H9 (cell line): Measurements from ENCODE around the gene IQGAP3. TPM values are rescaled to one million over a fixed set of nuclear protein-coding genes. Genes with fewer than 3 reads are reported as not detected.

Experiments
- DNase-seq: peaks from one replicate; pipeline ENCODE4 v3.0.0-alpha.2; 2017
- H2AFZ ChIP-seq: one replicate; pipeline ENCODE4 v1.6.1; 2013; ENCODE audit warnings: mild to moderate bottlenecking, low read length, control low read depth, moderate library complexity
- H2AK5ac ChIP-seq: 2 replicates; pipeline ENCODE4 v1.6.1; 2013; ENCODE audit warnings: low read length, control low read depth, mixed read lengths; ENCODE audit not compliant: insufficient read length
- H2BK120ac ChIP-seq: one replicate; pipeline ENCODE4 v1.6.1; 2013; ENCODE audit warnings: low read depth, mild to moderate bottlenecking, low read length, control low read depth, inconsistent platforms; ENCODE audit not compliant: poor library complexity, severe bottlenecking
- H2BK12ac ChIP-seq: 2 replicates; pipeline ENCODE4 v1.6.1; 2013; ENCODE audit warnings: low read length, control low read depth, mixed read lengths, low read depth; ENCODE audit not compliant: insufficient read length
- H2BK15ac ChIP-seq: 2 replicates; pipeline ENCODE4 v1.6.1; 2013; ENCODE audit warnings: low read depth, low read length, control low read depth
- H2BK20ac ChIP-seq: one replicate; pipeline ENCODE4 v1.6.1; 2013; ENCODE audit warnings: low read depth, mild to moderate bottlenecking, low read length, control low read depth, inconsistent platforms; ENCODE audit not compliant: poor library complexity, severe bottlenecking
- H2BK5ac ChIP-seq: 2 replicates; pipeline ENCODE4 v1.6.1; 2013; ENCODE audit warnings: low read length, control low read depth, mixed read lengths; ENCODE audit not compliant: insufficient read length
- H3K14ac ChIP-seq: 2 replicates; pipeline ENCODE4 v1.6.1; 2013; ENCODE audit warnings: low read length, control low read depth; ENCODE audit not compliant: insufficient read depth
- H3K18ac ChIP-seq: 2 replicates; pipeline ENCODE4 v1.6.1; 2013; ENCODE audit warnings: low read depth, mild to moderate bottlenecking, mixed read lengths, low read length, control low read depth; ENCODE audit not compliant: insufficient read length
- H3K23ac ChIP-seq: 2 replicates; pipeline ENCODE4 v1.6.1; 2013; ENCODE audit warnings: low read length, control low read depth, mixed read lengths, low read depth; ENCODE audit not compliant: insufficient read length
- H3K23me2 ChIP-seq: 2 replicates; pipeline ENCODE4 v1.6.1; 2013; ENCODE audit warnings: low read depth, mild to moderate bottlenecking, mixed read lengths, low read length, control low read depth; ENCODE audit not compliant: insufficient read length, poor library complexity, severe bottlenecking
- H3K27ac ChIP-seq: 2 replicates; pipeline ENCODE4 v1.5.1; 2013; ENCODE audit warnings: low read length, control low read depth, mixed read lengths, low read depth; ENCODE audit not compliant: insufficient read length
- H3K27me3 ChIP-seq: 2 replicates; pipeline ENCODE4 v1.6.1; 2013; ENCODE audit warnings: low read length, control low read depth, inconsistent platforms; ENCODE audit not compliant: insufficient read depth
- H3K4ac ChIP-seq: 2 replicates; pipeline ENCODE4 v1.6.1; 2013; ENCODE audit warnings: low read depth, mild to moderate bottlenecking, control low read depth, inconsistent platforms, low read length, moderate library complexity
- H3K4me1 ChIP-seq: 2 replicates; pipeline ENCODE4 v1.6.1; 2013; ENCODE audit warnings: low read length, control low read depth, inconsistent platforms; ENCODE audit not compliant: insufficient read depth
- H3K4me2 ChIP-seq: 2 replicates; pipeline ENCODE4 v1.6.1; 2013; ENCODE audit warnings: low read length, control low read depth, mixed read lengths; ENCODE audit not compliant: insufficient read length, insufficient read depth
- H3K56ac ChIP-seq: 2 replicates; pipeline ENCODE4 v1.6.1; 2013; ENCODE audit warnings: low read depth, mild to moderate bottlenecking, mixed read lengths, low read length, control low read depth; ENCODE audit not compliant: insufficient read length
- H3K79me1 ChIP-seq: 2 replicates; pipeline ENCODE4 v1.6.1; 2013; ENCODE audit warnings: low read depth, mild to moderate bottlenecking, moderate library complexity, low read length, control low read depth, inconsistent platforms; ENCODE audit not compliant: insufficient read depth, poor library complexity, severe bottlenecking
- H3K79me2 ChIP-seq: 2 replicates; pipeline ENCODE4 v1.6.1; 2013; ENCODE audit warnings: low read length, control low read depth, inconsistent platforms; ENCODE audit not compliant: insufficient read depth
- H3K9ac ChIP-seq: 2 replicates; pipeline ENCODE4 v1.6.1; 2013; ENCODE audit warnings: low read length, control low read depth, mixed read lengths; ENCODE audit not compliant: insufficient read length; ENCODE audit errors: extremely low read depth
- H3K9me3 ChIP-seq: one replicate; pipeline ENCODE4 v1.6.1; 2013; ENCODE audit warnings: low read depth, low read length, inconsistent platforms; ENCODE audit not compliant: control insufficient read depth
- H3T11ph ChIP-seq: one replicate; pipeline ENCODE4 v1.6.1; 2013; ENCODE audit warnings: mild to moderate bottlenecking, low read length, control low read depth, inconsistent platforms
- H4K20me1 ChIP-seq: one replicate; pipeline ENCODE4 v1.6.1; 2013; ENCODE audit not compliant: control insufficient read depth, insufficient read length, insufficient read depth
- H4K5ac ChIP-seq: 2 replicates; pipeline ENCODE4 v1.6.1; 2013; ENCODE audit warnings: low read depth, mild to moderate bottlenecking, mixed read lengths, low read length, control low read depth; ENCODE audit not compliant: insufficient read length
- H4K8ac ChIP-seq: replicated peaks from 2 replicates; pipeline ENCODE4 v1.6.1; 2013; ENCODE audit warnings: low read length, control low read depth, mixed read lengths, low read depth; ENCODE audit not compliant: insufficient read length
- H4K91ac ChIP-seq: 2 replicates; pipeline ENCODE4 v1.6.1; 2013; ENCODE audit warnings: low read depth, mild to moderate bottlenecking, moderate library complexity, mixed read lengths, low read length, control low read depth; ENCODE audit not compliant: insufficient read length
- H3K27ac Mint-ChIP-seq, 3 experiments: 2 replicates in 2 of 3; 3 replicates in 1 of 3; pipeline ENCODE4 v1.8.0; 2020 to 2021; ENCODE audit warnings: mixed read lengths in 3 of 3, mild to moderate bottlenecking in 1 of 3, moderate library complexity in 1 of 3
- H3K27me3 Mint-ChIP-seq: 2 replicates; pipeline ENCODE4 v1.8.0; 2021; ENCODE audit warnings: low read depth, mild to moderate bottlenecking, moderate library complexity, mixed read lengths
- H3K36me3 Mint-ChIP-seq, 3 experiments: 2 replicates in 2 of 3; 3 replicates in 1 of 3; pipeline ENCODE4 v1.8.0; 2020 to 2021; ENCODE audit warnings: low read depth in 3 of 3, mixed read lengths in 3 of 3; ENCODE audit not compliant: insufficient read depth in 1 of 3
- H3K4me1 Mint-ChIP-seq, 2 experiments: 2 replicates each; pipeline ENCODE4 v1.8.0; 2020; ENCODE audit warnings: mixed read lengths in 2 of 2
- H3K4me3 Mint-ChIP-seq, 2 experiments: 2 replicates in 1 of 2; 3 replicates in 1 of 2; pipeline ENCODE4 v1.8.0; 2020 to 2021; ENCODE audit warnings: mild to moderate bottlenecking in 2 of 2, mixed read lengths in 2 of 2, moderate library complexity in 1 of 2
- H3K9me3 Mint-ChIP-seq, 2 experiments: 2 replicates in 1 of 2; 3 replicates in 1 of 2; pipeline ENCODE4 v1.8.0; 2020; ENCODE audit warnings: mild to moderate bottlenecking in 2 of 2, mixed read lengths in 2 of 2, moderate library complexity in 1 of 2
- WGBS: extraction: QIAGEN DNeasy Blood & Tissue Kit; methylation state at CpG from one replicate; pipeline ENCODE4 v1.1.7; 2013; ENCODE audit warnings: missing lambda C conversion rate, low lambda C conversion rate, mixed read lengths; ENCODE audit not compliant: insufficient read length; ENCODE audit errors: extremely low coverage; 5-methylcytosine and 5-hydroxymethylcytosine counted together
- total RNA-seq: library from RNA; stranded (reverse); gene quantifications from 2 replicates; pipeline ENCODE4 v1.2.1, GENCODE V29; 2021
- TF ChIP-seq, protein P1 (sequence below): fragments of 200-600 bp; sonication (generic); conservative IDR thresholded peaks from 3 replicates; pipeline ENCODE4 v1.8.0; 2021; ENCODE audit warnings: antibody characterized with exemption, mild to moderate bottlenecking

IQGAP3 gene
- total RNA-seq, 1 experiment from 2014 or later = 24.5 TPM

DNA sequence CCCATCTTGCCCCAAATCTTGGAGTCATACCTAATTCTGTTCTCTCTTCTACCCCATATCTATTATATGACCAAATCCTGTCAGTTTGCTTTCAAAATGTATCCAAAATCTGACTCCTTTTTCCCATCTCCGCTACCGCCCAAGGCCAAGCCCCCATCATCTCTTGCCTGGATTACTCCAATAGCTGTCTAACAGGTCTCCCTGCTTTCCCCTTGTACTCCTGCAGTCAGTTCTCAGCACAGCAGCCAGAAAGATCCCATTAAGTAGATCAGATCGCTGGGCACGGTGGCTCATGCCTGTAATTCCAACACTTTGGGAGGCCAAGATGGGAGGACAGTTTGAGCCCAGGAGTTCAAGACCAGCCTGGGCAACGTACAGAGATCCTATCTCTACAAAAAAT lies 19.8 kb downstream of the IQGAP3 start:
- H3K9me3 Mint-ChIP-seq = no peaks in the 10 kb centered on the region
- Histone ChIP-seq H3K9me3 (no peaks in the 10 kb centered on the region), H3K23ac (no peak overlapping the region), H4K5ac (no peak overlapping the region), H2BK20ac (no peak overlapping the region), H3K27ac (no peak overlapping the region), H3K4ac (no peak overlapping the region), H3T11ph (no peak overlapping the region), H2BK120ac (no peak overlapping the region), H2BK12ac (no peak overlapping the region), H3K4me2 (no peak overlapping the region), H4K91ac (no peak overlapping the region), H3K14ac (no peak overlapping the region), H2AK5ac (no peak overlapping the region), H3K9ac (no peak overlapping the region), H3K79me1 (no peaks in the 10 kb centered on the region), H3K27me3 (no peaks in the 10 kb centered on the region), H3K23me2 (no peaks in the 10 kb centered on the region), H3K79me2 (no peaks in the 10 kb centered on the region), H3K18ac (no peak overlapping the region), H3K56ac (no peak overlapping the region), H3K4me1 (no peaks in the 10 kb centered on the region), H2BK5ac (no peak overlapping the region), H4K20me1 (no peaks in the 10 kb centered on the region), H2BK15ac (no peak overlapping the region), H4K8ac (no peak overlapping the region), H2AFZ (no peak overlapping the region)
- H3K27me3 Mint-ChIP-seq = no peaks in the 10 kb centered on the region
- no peaks in the 10 kb centered on the region for H3K4me1 Mint-ChIP-seq
- TF ChIP-seq, protein P1, sequence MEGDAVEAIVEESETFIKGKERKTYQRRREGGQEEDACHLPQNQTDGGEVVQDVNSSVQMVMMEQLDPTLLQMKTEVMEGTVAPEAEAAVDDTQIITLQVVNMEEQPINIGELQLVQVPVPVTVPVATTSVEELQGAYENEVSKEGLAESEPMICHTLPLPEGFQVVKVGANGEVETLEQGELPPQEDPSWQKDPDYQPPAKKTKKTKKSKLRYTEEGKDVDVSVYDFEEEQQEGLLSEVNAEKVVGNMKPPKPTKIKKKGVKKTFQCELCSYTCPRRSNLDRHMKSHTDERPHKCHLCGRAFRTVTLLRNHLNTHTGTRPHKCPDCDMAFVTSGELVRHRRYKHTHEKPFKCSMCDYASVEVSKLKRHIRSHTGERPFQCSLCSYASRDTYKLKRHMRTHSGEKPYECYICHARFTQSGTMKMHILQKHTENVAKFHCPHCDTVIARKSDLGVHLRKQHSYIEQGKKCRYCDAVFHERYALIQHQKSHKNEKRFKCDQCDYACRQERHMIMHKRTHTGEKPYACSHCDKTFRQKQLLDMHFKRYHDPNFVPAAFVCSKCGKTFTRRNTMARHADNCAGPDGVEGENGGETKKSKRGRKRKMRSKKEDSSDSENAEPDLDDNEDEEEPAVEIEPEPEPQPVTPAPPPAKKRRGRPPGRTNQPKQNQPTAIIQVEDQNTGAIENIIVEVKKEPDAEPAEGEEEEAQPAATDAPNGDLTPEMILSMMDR = no peak
- peaks cover 10 to 60% (median 45%) of the 10 kb centered on the region in 3 experiments for H3K36me3 Mint-ChIP-seq
- no peak for DNase-seq
- H3K27ac Mint-ChIP-seq = no peak overlapping the region; a peak in 1 of 7 replicates
- H3K4me3 Mint-ChIP-seq = no peak overlapping the region; a peak in 1 of 5 replicates
- no CpG with 5 or more reads among the region's 5 CpGs for WGBS
